Left lung (tissue), 10 donors: ENCODE results near the gene PLCB3. TPM values are rescaled to one million over a fixed set of nuclear protein-coding genes. Genes with fewer than 3 reads are reported as not detected.

Experiments
- ATAC-seq: fragments of 200-7000 bp; cut with Tn5 transposase; one replicate; pipeline ENCODE4 v1.9.1; 2020; ENCODE audit warnings: moderate library complexity
- DNase-seq, 4 donors: peaks; one replicate each; pipeline ENCODE4 v3.0.0-alpha.2; 2013 to 2020
- H3K27ac ChIP-seq, 2 donors: fragments of 200-600 bp; sonication (generic) in 1 of 2; one replicate each; pipeline versions ENCODE4 v1.5.0 to v1.8.0; 2020 to 2021
- H3K27me3 ChIP-seq, 2 donors: fragments of 200-600 bp; sonication (generic) in 1 of 2; one replicate each; pipeline versions ENCODE4 v1.5.0 to v1.8.0; 2020 to 2021
- H3K36me3 ChIP-seq, 2 donors: fragments of 200-600 bp; sonication (generic) in 1 of 2; one replicate each; pipeline versions ENCODE4 v1.5.0 to v1.8.0; 2020 to 2021
- H3K4me1 ChIP-seq, 2 donors: fragments of 200-600 bp; one replicate each; pipeline ENCODE4 v1.8.0; 2021
- H3K4me3 ChIP-seq, 2 donors: fragments of 200-600 bp; sonication (generic) in 1 of 2; one replicate each; pipeline versions ENCODE4 v1.5.0 to v1.8.0; 2020 to 2021; ENCODE audit warnings: mild to moderate bottlenecking in 1 of 2
- H3K9me3 ChIP-seq, 2 donors: fragments of 200-600 bp; sonication (generic) in 1 of 2; one replicate each; pipeline versions ENCODE4 v1.5.0 to v1.8.0; 2020 to 2021
- CTCF ChIP-seq, 2 donors: fragments of 200-600 bp; sonication (generic) in 1 of 2; IDR thresholded peaks; one replicate each; pipeline versions ENCODE4 v1.5.0 to v1.8.0; 2021; ENCODE audit warnings: antibody characterized with exemption in 2 of 2
- intact Hi-C, 2 donors: fragments of 100-400 bp; cut with DNase I; formaldehyde crosslinking; loops; one replicate each; pipeline versions ENCODE4 v1.11.2 to v1.14.2; 2022
- polyA plus RNA-seq, 6 donors: library from polyadenylated mRNA; unstranded; fragments of 120-200 nt; gene quantifications; one replicate each; pipeline ENCODE4 v1.2.1, GENCODE V29; 2013; ENCODE audit not compliant: insufficient read length in 6 of 6
- total RNA-seq, 2 donors: library from RNA; stranded (reverse); fragmentation: NEBNext Ultra II Directional; extraction: Animal tissue kit (Norgen Biotek cat#: 25700); gene quantifications; one replicate each; pipeline ENCODE4 v1.2.1, GENCODE V29; 2021
- donor health status: DM: no; HTN: yes; CAD: no.
- donor health status: DM: no; HTN: no; CAD: no.

PLCB3 gene
- total and polyA plus RNA-seq, 8 donors, result 18.9 to 42.7 (median 21.9) TPM

DNA sequence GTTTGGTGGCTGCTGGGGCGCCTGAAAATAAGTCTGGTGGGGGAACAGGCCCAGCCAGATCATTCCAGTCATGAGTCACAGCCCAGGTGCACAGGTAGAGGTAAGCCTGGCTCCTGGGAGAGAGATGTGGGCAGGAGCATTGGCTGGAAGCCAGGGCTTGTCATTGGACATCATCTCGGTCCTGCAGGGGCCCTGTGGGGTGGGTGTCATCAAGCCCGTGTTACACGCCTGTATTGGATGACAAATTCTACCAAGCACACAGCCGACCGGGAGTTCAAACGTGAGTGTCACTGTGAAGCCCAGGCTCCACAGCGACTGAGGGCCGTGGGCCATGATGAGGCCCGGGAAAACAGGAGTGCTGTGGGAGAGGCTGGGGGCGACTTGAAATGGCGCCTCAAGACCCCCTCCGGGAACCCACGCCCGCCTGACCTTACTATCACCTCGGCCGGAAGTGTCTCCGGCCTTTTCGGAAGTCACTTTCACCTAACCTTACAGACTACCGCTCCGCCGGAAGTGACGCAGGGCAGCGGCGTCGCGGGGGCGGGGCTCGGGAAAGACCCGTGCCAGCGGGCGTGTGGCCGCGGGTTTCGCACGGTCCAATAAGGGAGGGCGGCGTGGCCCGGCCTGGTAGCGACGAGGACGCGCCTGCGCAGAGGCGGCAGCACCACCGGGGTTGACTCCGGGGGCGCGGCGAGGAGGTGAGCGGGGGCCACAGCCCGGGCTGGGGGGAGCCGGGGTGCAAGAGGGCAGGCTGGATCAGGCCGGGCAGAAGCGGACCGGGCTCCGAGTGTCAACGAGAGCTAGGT, 10.7 kb upstream of the PLCB3 start, which contains the start of gene FKBP2:
Gene FKBP2, plus strand, starts transcription at position 661 of the 806 bp plus-strand sequence. CDS start 1,293 bp downstream, outside the sequence.
- intact Hi-C loops, result no loop called here
- Histone ChIP-seq H3K36me3 (peaks cover 0 to 34% of the 10 kb centered on the region in 2 donors), H3K27me3 (no peaks in the 10 kb centered on the region), H3K4me3 (peak within 1 kb of the TSS; percentile 79 to 82), H3K9me3 (no peaks in the 10 kb centered on the region), H3K4me1 (peaks cover 20 to 85% of the 10 kb centered on the region in 2 donors), H3K27ac (peak within 1 kb of the TSS; percentile 98 to 100)
- ATAC-seq (peak; percentile 73), DNase-seq (peak; percentile 97 to 99 (median 98))
- TF ChIP-seq CTCF (IDR thresholded peaks at IDR 0.05), result no peak

DNA sequence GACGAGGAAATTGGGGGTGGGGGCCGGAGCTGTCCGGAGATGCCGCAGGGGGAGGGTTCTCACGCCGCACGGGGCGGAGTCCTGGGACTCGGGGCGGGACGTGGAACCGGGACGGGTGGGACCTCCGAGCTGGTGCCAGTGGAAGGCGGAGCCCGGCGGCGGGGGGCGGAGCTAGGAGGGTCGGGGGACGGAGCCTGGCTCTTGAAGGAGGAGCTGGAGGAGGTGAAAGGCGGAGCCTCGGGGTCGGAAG, 10.2 kb upstream of the PLCB3 start:
- Histone ChIP-seq H3K27me3 (no peaks in the 10 kb centered on the region), H3K4me1 (peaks cover 20 to 85% of the 10 kb centered on the region in 2 donors), H3K27ac (peak overlapping the region; percentile 98 to 100), H3K4me3 (peak overlapping the region; percentile 42 to 82), H3K9me3 (no peaks in the 10 kb centered on the region), H3K36me3 (peaks cover 0 to 34% of the 10 kb centered on the region in 2 donors)
- TF ChIP-seq CTCF (IDR thresholded peaks at IDR 0.05), result no peak
- intact Hi-C loops, result no loop called here
- peak; percentile 100 for DNase-seq
- peak; percentile 86 for ATAC-seq

GRCh38 chr11:64241491-64242374, 9.6 kb upstream of the PLCB3 start:
- Histone ChIP-seq H3K36me3 (peaks cover 0 to 34% of the 10 kb centered on the region in 2 donors), H3K9me3 (no peaks in the 10 kb centered on the region), H3K27ac (peak overlapping the region; percentile 82 to 98), H3K27me3 (no peaks in the 10 kb centered on the region), H3K4me3 (peak overlapping the region; percentile 79 to 82), H3K4me1 (peaks cover 20 to 82% of the 10 kb centered on the region in 2 donors)
- no peak for TF ChIP-seq CTCF (IDR thresholded peaks at IDR 0.05)
- ATAC-seq (peak; percentile 4), DNase-seq (peak in 1 of 4 donors; percentile 43)
- intact Hi-C loops, result no loop called here

GRCh38 chr11:64243236-64243854, 8.0 kb upstream of the PLCB3 start:
- no peaks in the 10 kb centered on the region for H3K27me3 ChIP-seq
- intact Hi-C loops, result no loop called here
- H3K9me3 ChIP-seq, result no peaks in the 10 kb centered on the region
- H3K4me3 ChIP-seq, result peak overlapping the region in 1 of 2 donors; percentile 82
- ATAC-seq (no peak), DNase-seq (peak in 1 of 4 donors; percentile 49)
- H3K4me1 ChIP-seq, result peaks cover 14 to 78% of the 10 kb centered on the region in 2 donors
- peaks cover 0 to 27% of the 10 kb centered on the region in 2 donors for H3K36me3 ChIP-seq
- no peak for TF ChIP-seq CTCF (IDR thresholded peaks at IDR 0.05)
- H3K27ac ChIP-seq, result no peak overlapping the region
